ENCODE measurements around the gene SRM. TPM values are rescaled to one million over a fixed set of nuclear protein-coding genes. Genes with fewer than 3 reads are reported as not detected.
"Not testable (repeated sequence)": the region's sequence is repeated elsewhere in the genome, so short reads cannot be mapped to it uniquely, and the experiment has no call there.

Gene SRM
- 10 to 100 TPM; 17.8 to 29.9 TPM for total RNA-seq
- long read RNA-seq, transcript SRM-201 (8 exons, 1,266 nt): major isoform, 17 of 20 reads
- long read RNA-seq, partial matches to known transcripts: 2 of 20 reads
- long read RNA-seq, other reads (novel, unspliced or antisense): 1 of 20 reads

GRCh38 chr1:11059968-11060830, at the start of gene SRM:
TSS of gene SRM (minus strand) at chr1:11060018. CDS start at chr1:11059943, 75 bp downstream.
- ATAC-seq (peak; percentile 96), DNase-seq (peak; percentile 86 to 91)
- intact Hi-C loops (cut with DNase I, micrococcal nuclease): no loop called here

GRCh38 chr1:11109047-11109760, 49.4 kb upstream of the SRM start:
- ATAC-seq (no peak), DNase-seq (no peak)
- intact Hi-C loops (cut with DNase I, micrococcal nuclease): no loop called here

GRCh38 chr1:11107599-11107998, 47.8 kb upstream of the SRM start:
- intact Hi-C loops (cut with DNase I, micrococcal nuclease): no loop called here
- no peak for ATAC-seq

GRCh38 chr1:11105586-11105985, 45.8 kb upstream of the SRM start:
- intact Hi-C loops (cut with DNase I, micrococcal nuclease): no loop called here
- no peak for DNase-seq

More at GRCh38 chr1:11107599-11107998, 47.8 kb upstream of the SRM start:
- no peak for DNase-seq

GRCh38 chr1:11101347-11101746, 41.5 kb upstream of the SRM start:
- DNase-seq (no peak), ATAC-seq (no peak)
- intact Hi-C loops (cut with DNase I, micrococcal nuclease): no loop called here

More at GRCh38 chr1:11105586-11105985, 45.8 kb upstream of the SRM start:
- no peak for ATAC-seq

- intact Hi-C loops (cut with DNase I, micrococcal nuclease); DNase-seq; ATAC-seq: not testable (repeated sequence)
These were observed 41.0 kb upstream of the SRM start for GRCh38 chr1:11100806-11101205.

GRCh38 chr1:11100149-11100493, 40.3 kb upstream of the SRM start:
- ATAC-seq: no peak
- intact Hi-C loops (cut with DNase I, micrococcal nuclease): no loop called here
- no peak for DNase-seq

GRCh38 chr1:11099310-11100148, 39.7 kb upstream of the SRM start, which contains the start of gene EXOSC10:
TSS of gene EXOSC10 (minus strand) at chr1:11099869. CDS start at chr1:11099831, 38 bp downstream.
- DNase-seq (peak; percentile 90 to 97), ATAC-seq (peak; percentile 97)
- intact Hi-C loops (cut with DNase I, micrococcal nuclease): no loop called here

GRCh38 chr1:11098931-11099309, 39.1 kb upstream of the SRM start:
- ATAC-seq (no peak), DNase-seq (no peak)
- intact Hi-C loops (cut with DNase I, micrococcal nuclease): no loop called here

- ATAC-seq; DNase-seq; intact Hi-C loops (cut with DNase I, micrococcal nuclease): not testable (repeated sequence)
These were observed 24.0 kb upstream of the SRM start for GRCh38 chr1:11083784-11084183.

- intact Hi-C loops (cut with DNase I, micrococcal nuclease): no loop called here
- ATAC-seq (no peak), DNase-seq (no peak)
These were observed 21.1 kb upstream of the SRM start for GRCh38 chr1:11080931-11081330.

GRCh38 chr1:11078631-11079030, 18.8 kb upstream of the SRM start:
- DNase-seq (no peak), ATAC-seq (no peak)
- intact Hi-C loops (cut with DNase I, micrococcal nuclease): no loop called here

- intact Hi-C loops (cut with DNase I, micrococcal nuclease); DNase-seq; ATAC-seq: not testable (repeated sequence)
These were observed 13.6 kb upstream of the SRM start for GRCh38 chr1:11073398-11073797.

GRCh38 chr1:11072216-11072917, 12.5 kb upstream of the SRM start:
- no peak for DNase-seq
- intact Hi-C loops (cut with DNase I, micrococcal nuclease): no loop called here
- peak; percentile 54 for ATAC-seq

- DNase-seq (no peak), ATAC-seq (peak; percentile 69)
- intact Hi-C loops (cut with DNase I, micrococcal nuclease): no loop called here
These were observed 11.8 kb upstream of the SRM start for GRCh38 chr1:11071463-11072215.

GRCh38 chr1:11070876-11071275, 11.1 kb upstream of the SRM start:
- intact Hi-C loops (cut with DNase I, micrococcal nuclease): no loop called here
- DNase-seq (no peak), ATAC-seq (no peak)

GRCh38 chr1:11068600-11069473, 9.0 kb upstream of the SRM start:
- intact Hi-C loops (cut with DNase I, micrococcal nuclease): no loop called here
- peak; percentile 31 for ATAC-seq
- DNase-seq: no peak

All from left colon (tissue), 2 donors.